Measurements from ENCODE around the gene TRPT1. TPM values are rescaled to one million over a fixed set of nuclear protein-coding genes. Genes with fewer than 3 reads are reported as not detected.

TRPT1 gene
- total RNA-seq, 2 experiments from 2014 or later = 40.6 to 49.0 TPM

GRCh38 chr11:64266339-64266738 lies 40.4 kb upstream of the TRPT1 start:
- no peak overlapping the region for H3K27ac ChIP-seq (ENCODE audit: low read depth, low read length, poor library complexity, severe bottlenecking)
- no TSS peak for BruUV-seq (replicated peaks)
- ChIA-PET POLR2A (no interaction called here), CTCF (ENCODE audit: unreplicated experiment) (no interaction called here)
- no peak for DNase-seq (ENCODE audit: low spot score)
- peaks cover 18% of the 10 kb centered on the region for H3K4me1 ChIP-seq (ENCODE audit: insufficient read depth, low read length, poor library complexity, severe bottlenecking)
- intact Hi-C loops (cut with micrococcal nuclease; ENCODE audit: unreplicated experiment) = no loop called here
- H3K9me3 ChIP-seq (ENCODE audit: low read length) = no peaks in the 10 kb centered on the region
- H3K36me3 ChIP-seq (ENCODE audit: insufficient read depth, low read length) = no peaks in the 10 kb centered on the region
- no peak overlapping the region for H2AFZ ChIP-seq (ENCODE audit: low read length)
- no peak for TF ChIP-seq CTCF (conservative IDR thresholded peaks at IDR 0.05; ENCODE audit: low read length)
- H3K9me2 ChIP-seq (ENCODE audit: insufficient read depth, low read length) = no peaks in the 10 kb centered on the region
- no peaks in the 10 kb centered on the region for H4K20me1 ChIP-seq (ENCODE audit: insufficient read depth, low read length)
- H3K4me2 ChIP-seq (ENCODE audit: low read length) = no peak overlapping the region
- no peak overlapping the region for H3K4me3 ChIP-seq (ENCODE audit: low read depth, low read length, poor library complexity, severe bottlenecking)
- no peaks in the 10 kb centered on the region for H3K79me2 ChIP-seq (ENCODE audit: insufficient read depth, low read depth, low read length)

GRCh38 chr11:64265176-64266160 lies 39.5 kb upstream of the TRPT1 start:
- intact Hi-C loops (cut with micrococcal nuclease; ENCODE audit: unreplicated experiment) = no loop called here
- Histone ChIP-seq H3K27ac (ENCODE audit: low read depth, low read length, poor library complexity, severe bottlenecking) (no peak overlapping the region), H3K9me3 (ENCODE audit: low read length) (no peaks in the 10 kb centered on the region), H3K9me2 (ENCODE audit: insufficient read depth, low read length) (no peaks in the 10 kb centered on the region), H3K4me2 (ENCODE audit: low read length) (no peak overlapping the region), H3K4me3 (ENCODE audit: low read depth, low read length, poor library complexity, severe bottlenecking) (no peak overlapping the region), H2AFZ (ENCODE audit: low read length) (no peak overlapping the region), H4K20me1 (ENCODE audit: insufficient read depth, low read length) (no peaks in the 10 kb centered on the region), H3K4me1 (ENCODE audit: insufficient read depth, low read length, poor library complexity, severe bottlenecking) (peaks cover 18% of the 10 kb centered on the region), H3K36me3 (ENCODE audit: insufficient read depth, low read length) (no peaks in the 10 kb centered on the region), H3K79me2 (ENCODE audit: insufficient read depth, low read depth, low read length) (no peaks in the 10 kb centered on the region)
- ChIA-PET CTCF (ENCODE audit: unreplicated experiment) (no interaction called here), POLR2A (interaction anchor here (0.8 to 1.0 kb wide), 2 partner anchors 18 to 20 kb away, joined by 3 read pairs; no protein-coding TSS in a partner anchor)
- BruUV-seq (replicated peaks) = no TSS peak
- no peak for TF ChIP-seq EZH2phosphoT487 (IDR thresholded peaks at IDR 0.05; ENCODE audit: borderline replicate concordance, low read depth, low read length)
- no peak for DNase-seq (ENCODE audit: low spot score)

GRCh38 chr11:64264371-64264852 lies 38.4 kb upstream of the TRPT1 start:
- POLR2A ChIA-PET = interaction anchor here (0.8 kb wide), 1 partner anchor 19 kb away, joined by 3 read pairs; no protein-coding TSS in a partner anchor
- H3K27ac ChIP-seq (ENCODE audit: low read depth, low read length, poor library complexity, severe bottlenecking) = no peak overlapping the region
- intact Hi-C loops (cut with micrococcal nuclease; ENCODE audit: unreplicated experiment) = no loop called here

More at GRCh38 chr11:64264371-64264852, 38.4 kb upstream of the TRPT1 start:
- no peaks in the 10 kb centered on the region for H3K9me2 ChIP-seq (ENCODE audit: insufficient read depth, low read length)
- H3K36me3 ChIP-seq (ENCODE audit: insufficient read depth, low read length) = no peaks in the 10 kb centered on the region
- H3K4me3 ChIP-seq (ENCODE audit: low read depth, low read length, poor library complexity, severe bottlenecking) = no peak overlapping the region
- no peaks in the 10 kb centered on the region for H3K79me2 ChIP-seq (ENCODE audit: insufficient read depth, low read depth, low read length)
- no peaks in the 10 kb centered on the region for H3K9me3 ChIP-seq (ENCODE audit: low read length)
- no peak for DNase-seq (ENCODE audit: low spot score)
- no TSS peak for BruUV-seq (replicated peaks)
- CTCF ChIA-PET (ENCODE audit: unreplicated experiment) = no interaction called here
- H4K20me1 ChIP-seq (ENCODE audit: insufficient read depth, low read length) = no peaks in the 10 kb centered on the region
- no peak overlapping the region for H3K4me2 ChIP-seq (ENCODE audit: low read length)
- peaks cover 18% of the 10 kb centered on the region for H3K4me1 ChIP-seq (ENCODE audit: insufficient read depth, low read length, poor library complexity, severe bottlenecking)
- TF ChIP-seq EZH2phosphoT487 (IDR thresholded peaks at IDR 0.05; ENCODE audit: borderline replicate concordance, low read depth, low read length) (no peak), CTCF (conservative IDR thresholded peaks at IDR 0.05; ENCODE audit: low read length) (no peak)
- no peak overlapping the region for H2AFZ ChIP-seq (ENCODE audit: low read length)
